Upper lobe of left lung (tissue), 6 donors: ENCODE measurements around the gene PPP6R2. TPM values are rescaled to one million over a fixed set of nuclear protein-coding genes. Genes with fewer than 3 reads are reported as not detected.
A peak's percentile ranks its signal among the peaks of the same experiment; 100 is the strongest.

ENCODE experiments used
- ATAC-seq, 2 donors: fragments of 200-7000 bp; cut with Tn5 transposase; one replicate each; pipeline ENCODE4 v1.9.1; 2022; ENCODE audit warnings: mild to moderate bottlenecking in 2 of 2, moderate library complexity in 2 of 2; ENCODE audit not compliant: low FRiP score in 2 of 2
- DNase-seq, 2 donors: peaks; one replicate each; pipeline ENCODE4 v3.0.0-alpha.2; 2019 to 2020
- H3K27ac ChIP-seq, 4 donors: fragments of 200-600 bp; sonication (generic); one replicate each; pipeline ENCODE4 v1.5.1; 2016 to 2019
- H3K27me3 ChIP-seq, 4 donors: fragments of 200-600 bp; sonication (generic); one replicate each; pipeline ENCODE4 v1.5.1; 2017 to 2019
- H3K36me3 ChIP-seq, 4 donors: fragments of 200-600 bp; sonication (generic); one replicate each; pipeline ENCODE4 v1.5.1; 2016 to 2019
- H3K4me1 ChIP-seq, 4 donors: fragments of 200-600 bp; sonication (generic); one replicate each; pipeline ENCODE4 v1.5.1; 2018 to 2019
- H3K4me3 ChIP-seq, 4 donors: fragments of 200-600 bp; sonication (generic); one replicate each; pipeline ENCODE4 v1.5.1; 2017 to 2019; ENCODE audit warnings: mild to moderate bottlenecking in 2 of 4, moderate library complexity in 1 of 4
- H3K9me3 ChIP-seq, 4 donors: fragments of 200-600 bp; sonication (generic); one replicate each; pipeline ENCODE4 v1.5.1; 2018 to 2019
- EP300 ChIP-seq, 4 donors: sonication (generic); formaldehyde crosslinking; IDR thresholded peaks; one replicate each; pipeline ENCODE4 v1.5.1; 2017; ENCODE audit warnings: antibody characterized with exemption in 4 of 4, control low read depth in 2 of 4
- POLR2A ChIP-seq, 4 donors: fragments of 450-650 bp; IDR thresholded peaks; one replicate each; pipeline ENCODE4 v1.5.1; 2016 to 2017; ENCODE audit warnings: antibody characterized with exemption in 4 of 4, mild to moderate bottlenecking in 2 of 4
- POLR2AphosphoS5 ChIP-seq, 2 donors: sonication (generic); formaldehyde crosslinking; IDR thresholded peaks; one replicate each; pipeline ENCODE4 v1.5.1; 2017; ENCODE audit warnings: antibody characterized with exemption in 2 of 2
- WGBS, 2 donors: methylation state at CpG; one replicate each; pipeline ENCODE4 v1.1.5; 2017 to 2018; 5-methylcytosine and 5-hydroxymethylcytosine counted together
- total RNA-seq, 6 donors: library from RNA; depleted of rRNA in 4 of 6; stranded (reverse); fragments of >200 nt in 4 of 6; gene quantifications; one replicate each; pipeline versions ENCODE4 v1.1.0 to v1.2.1, GENCODE V29; 2016 to 2021
- TF ChIP-seq, protein P1 (sequence below), 6 experiments: fragments of 450-650 bp in 4 of 6; fragments of 200-600 bp in 2 of 6; sonication (generic) in 2 of 6; IDR thresholded peaks; one replicate each; pipeline ENCODE4 v1.5.1; 2016 to 2019; ENCODE audit warnings: antibody characterized with exemption in 6 of 6
- donor health status: DM: no; HTN: no; CAD: no; lungs with moderate emphysema.
- donor health status: DM: no; HTN: yes; CAD: no; lungs with severe emphysema.

The PPP6R2 gene
- total RNA-seq, 6 donors from 2014 or later = 53.0 to 264 (median 63.8) TPM

DNA sequence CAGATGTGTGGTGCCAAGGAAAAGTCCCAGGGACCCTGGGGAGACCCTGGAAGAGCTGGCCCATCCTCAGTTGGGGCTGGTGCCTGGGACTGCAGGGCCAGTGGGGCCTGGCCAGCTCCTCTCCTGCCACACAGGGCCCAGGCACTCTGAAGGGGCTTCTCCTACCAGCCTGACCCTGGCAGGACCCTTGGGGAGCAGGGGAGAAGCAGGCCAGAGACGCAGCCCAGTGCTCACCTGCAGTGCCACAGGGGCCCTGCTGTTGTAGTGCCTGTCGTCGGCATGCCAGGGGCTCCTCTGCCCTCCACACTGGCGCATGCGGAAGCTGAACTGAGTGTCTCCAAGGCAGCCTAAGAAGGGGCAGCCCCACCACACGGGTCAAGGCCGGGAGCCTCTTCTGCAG is 25.5 kb upstream of the PPP6R2 start:
- no peak for ATAC-seq
- Histone ChIP-seq H3K36me3 (no peaks in the 10 kb centered on the region), H3K27me3 (no peaks in the 10 kb centered on the region), H3K9me3 (no peaks in the 10 kb centered on the region), H3K4me3 (no peak overlapping the region), H3K4me1 (peaks cover 14 to 24% (median 16%) of the 10 kb centered on the region in 4 donors), H3K27ac (no peak overlapping the region)
- WGBS, 2 donors = 95% methylated on average over 7 of the region's 7 CpGs; no CpG with 5 or more reads in 1 of the 2 donors
- peak in 1 of 2 donors; percentile 66 for DNase-seq
- TF ChIP-seq EP300 (IDR thresholded peaks at IDR 0.05) = no peak
- TF ChIP-seq, protein P1, sequence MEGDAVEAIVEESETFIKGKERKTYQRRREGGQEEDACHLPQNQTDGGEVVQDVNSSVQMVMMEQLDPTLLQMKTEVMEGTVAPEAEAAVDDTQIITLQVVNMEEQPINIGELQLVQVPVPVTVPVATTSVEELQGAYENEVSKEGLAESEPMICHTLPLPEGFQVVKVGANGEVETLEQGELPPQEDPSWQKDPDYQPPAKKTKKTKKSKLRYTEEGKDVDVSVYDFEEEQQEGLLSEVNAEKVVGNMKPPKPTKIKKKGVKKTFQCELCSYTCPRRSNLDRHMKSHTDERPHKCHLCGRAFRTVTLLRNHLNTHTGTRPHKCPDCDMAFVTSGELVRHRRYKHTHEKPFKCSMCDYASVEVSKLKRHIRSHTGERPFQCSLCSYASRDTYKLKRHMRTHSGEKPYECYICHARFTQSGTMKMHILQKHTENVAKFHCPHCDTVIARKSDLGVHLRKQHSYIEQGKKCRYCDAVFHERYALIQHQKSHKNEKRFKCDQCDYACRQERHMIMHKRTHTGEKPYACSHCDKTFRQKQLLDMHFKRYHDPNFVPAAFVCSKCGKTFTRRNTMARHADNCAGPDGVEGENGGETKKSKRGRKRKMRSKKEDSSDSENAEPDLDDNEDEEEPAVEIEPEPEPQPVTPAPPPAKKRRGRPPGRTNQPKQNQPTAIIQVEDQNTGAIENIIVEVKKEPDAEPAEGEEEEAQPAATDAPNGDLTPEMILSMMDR (IDR thresholded peaks at IDR 0.05) = no peak
- TF ChIP-seq POLR2A (IDR thresholded peaks at IDR 0.05) = no peak
- no peak for TF ChIP-seq POLR2AphosphoS5 (IDR thresholded peaks at IDR 0.05)

- H3K9me3 ChIP-seq = no peaks in the 10 kb centered on the region
- H3K4me1 ChIP-seq = peaks cover 14 to 22% (median 16%) of the 10 kb centered on the region in 4 donors
- DNase-seq = no peak
- no peak for ATAC-seq
- no peaks in the 10 kb centered on the region for H3K27me3 ChIP-seq
- no peak overlapping the region for H3K27ac ChIP-seq
- TF ChIP-seq POLR2AphosphoS5 (IDR thresholded peaks at IDR 0.05) = no peak
- 81 to 85% methylated on average over 7 of the region's 7 CpGs for WGBS, 2 donors
- no peaks in the 10 kb centered on the region for H3K36me3 ChIP-seq
- H3K4me3 ChIP-seq = no peak overlapping the region
These were observed 24.8 kb upstream of the PPP6R2 start for GRCh38 chr22:50318356-50318697.

DNA sequence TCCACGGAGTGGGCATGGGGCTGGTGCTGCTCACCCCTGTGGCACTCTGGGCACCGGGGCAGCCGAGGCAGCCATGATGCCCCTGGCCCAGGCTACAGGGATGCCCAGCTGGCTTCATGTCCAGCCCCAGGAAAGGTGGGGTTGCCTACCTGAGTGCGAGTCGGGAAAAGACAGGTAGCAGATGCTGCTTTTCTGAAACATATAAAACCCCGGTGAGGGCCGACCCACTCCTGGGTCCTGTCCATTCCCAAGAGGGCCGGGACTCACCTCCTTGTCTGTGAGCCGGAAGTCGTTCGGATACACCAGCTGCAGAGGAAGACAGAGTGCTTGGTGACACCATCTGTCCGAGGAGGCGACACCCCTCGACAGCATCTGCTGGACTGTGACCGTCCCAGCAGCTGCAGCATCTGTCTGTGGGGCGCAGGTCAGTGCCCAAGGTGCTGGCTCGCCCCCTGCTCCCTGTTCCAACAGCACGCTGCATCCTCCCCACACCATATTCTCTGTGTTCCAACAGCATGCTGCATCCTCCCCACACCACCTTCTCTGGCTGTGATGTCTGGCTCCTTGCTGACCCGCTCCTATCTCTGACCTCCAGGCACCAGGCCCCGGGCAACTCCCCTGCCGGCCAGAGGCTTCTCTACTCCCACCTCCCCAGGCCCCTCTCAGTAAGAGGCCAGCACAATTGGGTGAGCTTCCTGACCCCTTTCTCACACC is 24.3 kb upstream of the PPP6R2 start:
- Histone ChIP-seq H3K4me3 (no peak overlapping the region), H3K27me3 (no peaks in the 10 kb centered on the region), H3K4me1 (peaks cover 11 to 17% (median 13%) of the 10 kb centered on the region in 4 donors), H3K27ac (no peak overlapping the region), H3K9me3 (no peaks in the 10 kb centered on the region), H3K36me3 (no peaks in the 10 kb centered on the region)
- DNase-seq = peak in 1 of 2 donors; percentile 74
- WGBS, 2 donors = 83 to 88% methylated on average over 12 to 21 of the region's 21 CpGs
- ATAC-seq = no peak
- TF ChIP-seq, protein P1 (IDR thresholded peaks at IDR 0.05) = no peak
- TF ChIP-seq POLR2A (IDR thresholded peaks at IDR 0.05) = no peak
- TF ChIP-seq POLR2AphosphoS5 (IDR thresholded peaks at IDR 0.05) = no peak
- no peak for TF ChIP-seq EP300 (IDR thresholded peaks at IDR 0.05)

- Histone ChIP-seq H3K4me1 (peaks cover 5 to 10% (median 6%) of the 10 kb centered on the region in 4 donors), H3K36me3 (no peaks in the 10 kb centered on the region), H3K27me3 (no peaks in the 10 kb centered on the region), H3K4me3 (no peak overlapping the region), H3K27ac (no peak overlapping the region), H3K9me3 (no peaks in the 10 kb centered on the region)
- no peak for TF ChIP-seq POLR2AphosphoS5 (IDR thresholded peaks at IDR 0.05)
- TF ChIP-seq, protein P1 (IDR thresholded peaks at IDR 0.05) = no peak
- no peak for TF ChIP-seq POLR2A (IDR thresholded peaks at IDR 0.05)
- no peak for TF ChIP-seq EP300 (IDR thresholded peaks at IDR 0.05)
- peak in 1 of 2 donors; percentile 79 for DNase-seq
- WGBS, 2 donors = 89 to 93% methylated on average over 8 to 15 of the region's 15 CpGs
- ATAC-seq = no peak
These were observed 23.6 kb upstream of the PPP6R2 start for GRCh38 chr22:50319503-50319951.

- no peak for DNase-seq
- ATAC-seq = no peak
- Histone ChIP-seq H3K36me3 (no peaks in the 10 kb centered on the region), H3K27ac (no peak overlapping the region), H3K9me3 (no peaks in the 10 kb centered on the region), H3K4me3 (no peak overlapping the region), H3K4me1 (peaks cover 0 to 4% (median under 1%) of the 10 kb centered on the region in 4 donors), H3K27me3 (no peaks in the 10 kb centered on the region)
- TF ChIP-seq EP300 (IDR thresholded peaks at IDR 0.05) (no peak), POLR2AphosphoS5 (IDR thresholded peaks at IDR 0.05) (no peak), POLR2A (IDR thresholded peaks at IDR 0.05) (no peak)
- TF ChIP-seq, protein P1 (IDR thresholded peaks at IDR 0.05) = no peak
- 87 to 100% methylated on average over 4 to 7 of the region's 8 CpGs for WGBS, 2 donors
These were observed 23.0 kb upstream of the PPP6R2 start for GRCh38 chr22:50320116-50320515.
